HG02981 (cell line): ENCODE data around the gene CELA2A.
"Not testable (repeated sequence)": the region's sequence is repeated elsewhere in the genome, so short reads cannot be mapped to it uniquely, and the experiment has no call there.

ENCODE experiments used
- ATAC-seq: cut with Tn5 transposase; IDR thresholded peaks from one replicate; pipeline ENCODE4 v1.9.1; 2021; ENCODE audit warnings: mild to moderate bottlenecking, moderate library complexity; ENCODE audit not compliant: unreplicated experiment

The CELA2A gene

DNA sequence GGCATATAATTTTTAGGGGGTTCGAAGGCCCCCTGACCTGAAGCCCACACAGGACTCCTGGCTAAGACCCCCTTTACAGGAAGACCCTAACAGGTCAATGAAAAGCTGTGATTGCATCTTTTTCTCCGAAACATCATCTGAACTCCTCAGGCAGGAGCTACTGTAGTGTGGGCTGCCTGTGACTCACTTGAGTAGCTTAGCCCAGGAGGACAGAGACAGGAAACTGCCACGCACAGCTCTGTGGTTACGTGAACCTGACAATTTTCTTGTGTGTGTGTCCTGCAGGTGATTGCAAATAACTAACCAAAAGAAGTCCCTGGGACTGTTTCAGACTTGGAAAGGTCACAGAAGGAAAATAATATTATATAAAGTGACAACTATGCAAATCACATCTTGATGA, 34.5 kb downstream of the CELA2A start:
- ATAC-seq, result not testable (repeated sequence)

DNA sequence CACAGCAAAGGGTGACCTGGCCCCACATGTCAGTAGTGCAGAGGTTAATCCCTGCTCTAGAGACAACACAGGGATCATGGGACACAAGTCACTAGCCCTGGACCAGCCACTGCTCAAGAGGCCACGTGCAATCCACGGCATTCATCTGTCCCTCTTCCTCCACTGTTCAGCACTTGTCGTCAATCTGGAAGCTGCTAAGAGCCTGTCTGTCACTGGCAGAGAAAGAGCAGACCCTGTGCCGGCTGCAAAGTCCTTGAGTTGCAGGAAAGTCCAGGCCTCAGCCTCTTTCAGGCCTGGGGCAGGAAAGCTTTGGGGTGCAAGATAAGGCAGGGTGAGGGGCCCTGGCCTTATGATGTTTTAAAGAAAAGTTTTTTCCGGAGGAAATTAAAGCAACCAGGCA, 36.1 kb downstream of the CELA2A start:
- ATAC-seq, result no peak

DNA sequence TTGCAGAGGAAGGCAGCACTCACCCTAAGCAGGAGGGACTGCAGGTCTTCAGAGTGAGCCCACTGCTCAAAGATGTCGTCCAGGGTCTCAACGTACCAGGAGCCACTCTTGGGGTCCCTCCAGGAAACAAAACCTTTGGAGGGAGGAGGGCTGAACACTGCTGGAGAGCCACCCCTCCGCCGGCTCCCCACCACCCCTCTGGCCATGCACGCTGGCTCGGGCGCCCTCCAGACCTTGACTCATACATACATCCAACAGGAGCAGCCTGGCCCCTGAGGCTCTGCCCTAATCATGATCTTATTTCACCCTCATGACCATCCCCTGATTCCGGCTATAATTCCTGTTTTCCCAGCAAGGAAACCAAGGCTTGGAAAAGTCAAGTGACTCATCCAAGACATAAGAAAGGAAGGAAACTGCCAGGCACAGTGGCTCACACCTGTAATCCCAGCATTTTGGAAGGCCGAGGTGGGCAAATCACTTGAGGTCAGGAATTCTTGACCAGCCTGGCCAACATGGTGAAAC, 37.4 kb downstream of the CELA2A start:
- ATAC-seq, result no peak

DNA sequence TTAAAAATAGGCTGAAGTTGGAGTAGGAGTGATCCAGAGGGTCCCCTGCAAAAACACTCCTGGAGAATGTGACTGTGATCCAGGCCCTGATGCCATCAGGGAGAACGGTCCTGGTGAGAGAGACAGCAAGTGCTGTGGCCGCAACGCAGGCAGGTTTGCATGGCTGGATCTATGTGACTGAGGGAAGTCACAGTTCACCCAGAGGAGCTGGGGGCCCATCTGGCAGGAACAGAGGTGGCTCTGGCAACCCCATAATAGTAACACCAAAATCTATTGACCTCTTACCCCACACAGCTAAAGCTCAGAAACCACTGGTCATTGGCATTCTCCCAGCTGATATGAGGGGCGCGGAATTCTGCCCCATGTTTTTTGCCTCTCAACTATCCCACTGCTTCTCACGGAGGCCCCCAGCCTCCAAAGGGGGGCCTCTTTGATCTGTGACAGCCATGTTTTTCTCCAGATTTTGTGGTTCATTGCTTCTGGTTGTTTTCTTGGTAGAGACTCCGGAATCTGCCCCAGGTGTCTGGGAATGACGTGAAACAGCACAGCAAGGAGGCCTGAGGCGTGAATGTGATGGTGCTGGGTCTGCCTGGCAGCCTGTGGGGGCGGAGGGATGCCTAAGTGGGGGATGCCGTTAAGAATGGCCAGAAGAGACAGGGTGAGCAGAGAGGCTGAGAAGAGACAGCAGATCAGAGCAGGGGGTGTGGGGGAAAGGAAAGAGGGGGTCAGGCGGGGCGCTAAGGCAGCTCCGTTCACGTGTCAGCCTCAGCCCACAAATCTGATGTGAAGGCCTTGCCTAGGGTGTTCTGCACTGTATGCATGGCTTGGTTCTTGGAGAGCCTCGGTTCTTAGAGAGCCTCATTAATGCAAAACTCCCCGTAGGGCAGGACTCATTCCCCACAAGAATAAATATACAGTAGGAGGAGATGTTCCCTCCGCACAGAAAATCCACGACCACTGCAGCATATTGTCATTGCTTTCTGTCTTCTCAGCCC, 43.9 kb downstream of the CELA2A start:
- no peak for ATAC-seq

DNA sequence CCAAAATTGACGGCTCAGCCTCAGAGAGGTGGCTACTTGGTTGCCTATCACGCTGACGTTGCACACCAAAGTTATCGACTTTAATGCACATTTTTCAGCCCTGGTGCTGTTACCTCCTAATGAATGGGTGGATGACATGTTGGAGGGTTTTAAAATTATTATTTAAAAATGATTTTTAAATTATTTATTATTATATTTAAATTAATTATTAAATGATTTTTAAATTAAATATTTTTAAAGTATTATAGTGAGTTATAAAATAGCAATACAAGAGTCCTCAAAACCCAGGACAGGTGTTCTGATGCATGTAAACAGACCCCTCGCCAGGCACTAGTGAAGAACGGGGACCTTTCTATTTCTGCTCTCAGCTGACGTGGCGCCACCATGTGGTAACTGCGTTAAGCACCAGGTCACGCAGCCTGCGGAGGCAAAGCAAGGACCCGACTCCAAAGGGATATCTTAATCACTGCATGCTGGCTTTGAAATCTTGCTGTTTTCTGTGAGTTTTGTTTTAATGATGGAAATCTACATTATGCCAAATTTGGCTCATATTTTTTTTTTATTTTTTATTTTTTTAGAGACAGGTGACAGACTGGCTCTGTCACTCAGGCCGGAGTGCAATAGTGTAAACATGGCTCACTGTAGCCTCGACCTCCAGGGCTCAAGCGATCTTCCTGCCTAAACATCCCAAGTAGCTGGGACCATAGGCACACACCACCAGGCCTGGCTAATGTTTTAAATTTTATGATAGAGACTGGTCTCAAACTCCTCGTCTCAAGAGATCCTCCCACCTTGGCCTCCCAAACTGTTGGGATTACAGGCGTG, 44.9 kb downstream of the CELA2A start:
- ATAC-seq, result no peak

DNA sequence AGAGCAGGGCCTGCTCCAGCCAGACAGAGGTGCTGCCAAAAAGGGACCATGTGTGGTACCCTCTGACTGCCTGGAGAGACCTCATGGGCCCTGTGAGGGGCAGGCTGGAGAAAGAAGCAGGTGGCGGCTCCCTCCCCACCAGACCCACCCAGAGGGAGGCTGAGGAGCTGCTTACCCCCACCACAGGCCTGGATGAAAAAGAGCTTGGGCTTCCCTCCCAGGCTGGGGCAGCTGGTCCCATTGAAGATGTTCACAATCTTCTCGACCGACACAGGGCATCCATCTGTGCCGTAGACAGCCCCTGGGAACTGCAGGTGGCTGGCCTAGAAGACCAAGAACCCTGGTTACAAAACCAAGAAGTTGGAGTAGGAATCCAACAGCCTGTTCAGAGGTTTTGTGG, 47.9 kb downstream of the CELA2A start:
- no peak for ATAC-seq

DNA sequence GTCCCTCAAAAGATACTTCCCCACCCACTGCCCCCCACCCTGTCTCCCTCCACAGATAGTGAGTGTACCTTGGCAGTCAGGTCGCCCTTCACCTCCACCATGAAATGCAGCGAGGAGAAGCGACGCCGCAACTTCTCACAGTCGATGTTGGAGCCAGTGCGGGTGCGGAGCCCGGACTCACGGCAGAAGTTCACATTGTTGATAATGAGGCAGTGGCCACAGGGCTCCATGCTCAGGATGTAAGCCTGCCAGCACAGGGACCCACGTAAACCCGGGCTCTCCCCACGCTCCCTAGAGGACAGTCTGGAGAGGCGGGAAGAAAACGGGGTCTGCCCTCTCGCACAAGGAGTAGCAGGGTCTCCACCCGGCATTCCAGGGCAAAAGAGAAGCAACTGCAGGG, 50.3 kb downstream of the CELA2A start:
- no peak for ATAC-seq

DNA sequence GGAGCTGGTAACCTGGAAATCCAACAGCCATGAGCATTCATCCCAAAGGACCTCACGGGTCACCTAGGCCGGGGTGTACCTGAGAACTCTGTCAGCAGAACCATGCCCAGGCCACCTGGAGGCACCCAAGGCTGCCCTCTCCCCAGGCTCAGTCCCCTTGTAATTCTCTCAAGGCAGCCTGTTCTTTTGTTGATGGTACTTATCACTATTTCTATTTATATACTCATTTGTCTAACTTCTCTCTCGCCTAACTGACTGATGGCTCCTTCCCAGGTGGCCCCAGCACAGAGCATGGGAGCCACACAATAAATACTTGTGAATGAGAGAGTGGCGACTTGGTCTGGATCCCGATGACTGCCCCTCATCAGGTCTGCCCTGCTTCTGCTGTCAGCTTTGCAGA, 50.7 kb downstream of the CELA2A start:
- ATAC-seq, result no peak

DNA sequence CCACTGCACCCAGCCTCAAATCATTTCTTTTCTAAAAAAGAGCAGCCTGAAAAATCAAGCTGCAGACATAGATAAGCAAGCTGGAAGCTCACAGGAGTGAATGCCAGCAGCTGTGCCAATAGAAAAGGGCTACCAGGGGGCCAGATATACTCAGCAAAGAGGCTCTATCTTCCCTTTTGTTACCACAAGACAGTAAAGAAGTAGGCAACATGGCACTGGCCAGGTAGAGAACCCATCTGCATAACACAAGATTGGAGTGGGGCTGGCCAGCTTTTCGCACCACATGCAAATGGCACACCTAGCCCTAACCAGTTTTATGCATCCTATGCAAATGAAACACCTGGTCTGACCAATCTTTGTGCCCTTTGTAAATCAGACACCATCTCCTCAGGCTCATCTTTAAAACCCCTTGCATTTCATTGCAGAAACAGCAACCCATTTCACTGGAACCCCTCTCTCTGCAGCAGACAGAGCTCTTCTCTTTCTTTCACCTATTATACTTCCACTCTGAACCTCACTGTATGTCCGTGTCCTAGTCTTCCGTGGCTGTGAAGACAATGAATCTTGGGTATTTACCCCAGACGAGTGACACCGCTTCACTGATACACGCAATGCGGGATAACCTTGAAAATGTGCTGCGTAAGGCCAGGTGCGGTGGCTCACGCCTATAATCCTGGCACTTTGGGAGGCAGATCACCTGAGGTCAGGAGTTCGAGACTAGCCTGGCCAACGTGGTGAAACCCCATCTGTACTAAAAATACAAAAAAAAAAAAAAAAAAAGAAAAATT, 52.4 kb downstream of the CELA2A start:
- ATAC-seq, result no peak

DNA sequence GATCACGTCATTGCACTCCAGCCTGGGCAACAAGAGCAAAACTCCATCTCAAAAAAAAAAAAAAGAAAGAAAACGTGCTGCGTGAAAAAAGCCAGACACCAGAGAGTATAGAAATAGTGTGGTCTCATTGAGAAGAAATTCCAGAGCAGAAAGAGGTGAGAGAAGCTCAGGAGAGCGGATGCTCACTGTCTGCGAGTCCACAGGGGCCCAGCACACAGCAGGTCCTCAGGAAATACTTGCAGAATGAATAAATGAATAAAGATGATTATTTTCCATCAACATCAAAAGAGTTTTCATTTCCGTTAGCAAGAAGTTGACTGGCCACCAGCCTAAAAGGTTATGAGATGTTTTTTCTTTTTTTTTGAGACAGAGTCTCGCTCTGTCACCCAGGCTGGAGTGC, 53.1 kb downstream of the CELA2A start:
- ATAC-seq, result no peak

DNA sequence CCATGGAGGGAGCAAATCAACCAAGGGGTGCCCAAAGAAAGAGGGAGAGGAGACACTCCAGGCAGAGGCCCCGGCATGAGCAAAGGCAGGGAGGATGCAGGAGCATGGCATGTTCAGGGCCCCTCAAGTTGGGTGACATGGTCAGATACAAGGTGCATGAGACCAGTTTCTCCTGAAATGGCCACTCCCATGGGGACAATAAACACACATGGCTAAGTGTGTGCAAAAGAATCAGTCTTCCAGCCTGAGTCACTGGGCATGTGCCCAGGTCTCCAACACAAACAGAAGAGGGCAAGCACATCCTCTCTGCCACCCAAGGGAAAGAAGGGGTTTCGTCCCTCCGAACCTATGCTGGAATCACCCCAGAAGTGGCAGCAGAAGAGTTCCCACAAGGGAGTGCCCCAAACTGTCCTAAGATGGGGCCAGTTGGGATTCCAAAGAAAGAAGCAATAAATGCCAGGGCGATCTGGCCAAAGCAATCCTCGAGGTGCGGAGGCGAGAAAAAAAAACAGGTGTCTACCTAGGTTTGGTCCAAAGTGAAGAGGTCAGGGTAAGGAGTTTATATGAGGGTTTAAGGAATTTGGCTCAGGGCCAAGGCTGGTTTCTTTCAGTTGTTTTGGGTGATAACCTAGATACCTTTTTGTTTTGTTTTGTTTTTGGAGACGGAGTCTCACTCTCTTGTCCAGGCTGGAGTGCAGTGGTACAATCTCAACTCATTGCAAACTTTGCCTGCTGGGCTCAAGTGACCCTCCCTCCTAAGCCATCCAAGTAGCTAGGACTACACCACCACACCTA, 54.3 kb downstream of the CELA2A start:
- ATAC-seq, result no peak

DNA sequence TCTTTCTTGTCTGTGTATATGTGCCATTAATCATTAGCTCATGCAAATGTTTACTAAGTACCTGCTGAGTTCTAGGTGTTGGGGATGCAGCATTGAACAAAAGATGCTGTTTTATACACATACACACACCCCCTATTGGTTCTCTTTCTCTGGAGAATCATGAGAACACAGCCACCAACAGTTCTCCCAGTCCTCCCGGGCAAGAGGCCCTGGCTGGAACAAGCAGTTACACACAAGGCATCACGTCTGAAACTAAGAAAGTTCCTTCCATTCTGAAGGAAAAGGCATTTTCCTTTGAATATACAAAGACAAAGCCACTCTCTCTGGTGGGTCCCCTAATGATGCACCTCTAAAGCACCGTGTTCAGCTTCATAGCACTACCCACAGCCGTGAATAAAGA, 56.7 kb downstream of the CELA2A start:
- ATAC-seq, result no peak

DNA sequence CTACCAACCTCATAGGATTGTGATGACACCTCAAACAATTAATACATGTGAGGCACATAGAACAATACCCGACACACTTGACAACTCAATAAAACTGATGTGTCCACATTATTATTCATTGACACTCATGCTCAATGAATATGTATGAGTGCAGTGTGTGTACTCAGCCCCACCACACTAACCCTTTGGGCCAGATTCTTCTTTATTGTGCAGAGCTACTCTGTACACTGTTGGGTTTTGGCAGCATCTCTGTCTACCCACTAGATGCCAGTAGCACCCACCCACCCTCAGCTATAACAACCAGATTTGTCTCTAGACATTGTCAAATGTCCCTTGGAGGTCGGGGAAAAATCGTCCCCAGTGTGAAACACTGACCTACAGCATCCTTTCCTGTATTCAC, 57.4 kb downstream of the CELA2A start:
- ATAC-seq, result no peak

DNA sequence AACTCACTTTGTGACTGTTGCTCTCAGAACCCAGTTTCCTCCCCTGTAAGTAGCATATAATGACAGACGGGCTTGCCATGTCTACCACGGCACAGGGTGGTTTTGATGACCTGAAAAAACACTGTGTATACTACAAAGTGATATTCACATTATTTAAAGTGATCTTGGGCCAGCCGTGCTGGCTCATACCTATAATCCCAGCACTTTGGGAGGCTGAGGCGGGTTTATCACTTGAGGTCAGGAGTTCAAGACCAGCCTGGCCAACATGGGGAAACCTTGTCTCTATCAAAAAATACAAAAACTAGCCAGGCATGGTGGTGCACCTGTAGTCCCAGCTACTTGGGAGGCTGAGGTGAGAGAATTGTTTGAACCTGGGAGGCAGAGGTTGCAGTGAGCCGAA, 58.0 kb downstream of the CELA2A start:
- not testable (repeated sequence) for ATAC-seq

DNA sequence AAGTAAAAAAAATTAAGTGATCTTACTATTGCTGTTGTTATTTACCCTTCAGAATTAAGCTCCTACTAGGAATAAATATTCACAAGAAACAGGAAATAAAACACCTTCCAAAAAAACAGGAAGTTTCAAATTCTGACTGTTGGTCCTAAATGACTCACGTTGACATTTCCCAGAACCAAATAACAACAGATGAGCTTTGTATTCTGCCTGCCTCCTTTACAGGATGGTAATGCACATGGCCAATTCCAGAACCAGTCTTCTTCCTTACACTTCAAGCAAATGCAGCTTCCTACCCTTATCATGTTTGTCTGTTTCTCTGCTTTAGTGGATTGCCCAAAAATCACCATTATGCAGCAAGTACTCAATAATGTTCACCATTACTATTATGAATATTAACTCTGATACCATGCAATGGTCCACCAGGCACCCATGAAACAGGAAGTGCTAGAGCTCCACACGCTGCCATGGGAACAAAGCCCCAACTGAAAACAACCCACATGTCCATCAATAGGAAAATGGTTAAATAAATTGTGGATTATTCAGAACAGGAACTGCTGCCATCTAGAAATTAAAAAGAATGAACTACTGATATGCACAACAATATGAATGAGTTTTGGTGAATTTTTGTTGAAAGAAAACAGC, 58.6 kb downstream of the CELA2A start:
- no peak for ATAC-seq

DNA sequence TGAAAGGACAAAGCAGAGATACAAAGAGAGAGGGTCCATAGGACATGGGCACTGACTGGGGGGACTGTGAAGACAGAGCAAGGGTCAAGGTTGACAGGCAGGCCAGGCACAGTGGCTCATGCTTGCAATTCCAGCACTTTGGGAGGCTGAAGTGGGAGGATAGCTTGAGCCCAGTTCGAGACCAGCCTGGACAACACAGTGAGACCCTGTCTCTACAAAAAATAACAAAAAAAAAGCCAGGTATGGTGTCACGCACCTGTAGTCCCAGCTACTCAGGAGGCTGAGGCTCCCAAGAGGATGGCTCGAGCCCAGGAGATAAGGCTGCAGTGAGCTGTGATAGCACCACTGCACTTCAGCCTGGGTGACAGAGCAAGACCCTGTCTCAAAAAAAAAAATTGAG, 63.1 kb downstream of the CELA2A start:
- ATAC-seq, result no peak

DNA sequence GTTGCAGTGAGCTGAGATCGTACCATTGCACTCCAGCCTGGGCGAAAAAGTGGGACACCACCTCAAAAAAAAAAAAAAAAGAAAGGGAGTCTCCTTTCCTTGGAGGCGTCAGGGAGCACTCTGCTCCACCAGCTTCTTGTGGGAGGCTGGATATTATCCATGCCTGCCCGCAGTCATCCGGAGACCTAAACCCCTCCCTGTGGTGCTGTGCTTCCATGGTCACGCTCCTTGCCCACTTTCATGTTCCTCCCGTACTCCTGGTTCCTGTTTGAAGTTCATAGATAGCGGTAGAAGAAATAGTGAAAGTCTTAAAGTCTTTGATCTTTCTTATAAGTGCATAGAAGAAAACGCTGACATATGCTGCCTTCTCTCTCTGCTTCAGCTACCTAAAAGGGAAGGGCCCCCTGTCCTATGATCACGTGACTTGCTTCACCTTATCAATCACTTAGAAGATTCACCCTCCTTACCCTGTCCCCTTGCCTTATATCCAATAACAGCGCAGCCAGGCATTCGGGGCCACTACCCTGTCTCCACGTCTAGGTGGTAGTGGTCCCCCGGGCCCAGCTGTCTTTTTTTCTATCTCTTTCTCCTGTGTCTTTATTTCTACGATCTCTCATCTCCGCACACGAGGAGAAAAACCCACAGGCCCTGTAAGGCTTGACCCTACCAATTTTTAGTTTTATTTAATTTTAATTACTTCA, 64.8 kb downstream of the CELA2A start:
- ATAC-seq, result not testable (repeated sequence)
